Stimulated activated CD8-positive, alpha-beta memory T cell treated with anti-CD3 and anti-CD28 coated beads, Interleukin-15, amount 100 ng/mL, for 4 hours (primary cell): ENCODE measurements around the gene MPO.

Experiments used
- DNase-seq, 2 donors: peaks; one replicate each; pipeline ENCODE4 v3.0.0-alpha.2; 2020; ENCODE audit warnings: low read depth in 2 of 2

Gene MPO

DNA sequence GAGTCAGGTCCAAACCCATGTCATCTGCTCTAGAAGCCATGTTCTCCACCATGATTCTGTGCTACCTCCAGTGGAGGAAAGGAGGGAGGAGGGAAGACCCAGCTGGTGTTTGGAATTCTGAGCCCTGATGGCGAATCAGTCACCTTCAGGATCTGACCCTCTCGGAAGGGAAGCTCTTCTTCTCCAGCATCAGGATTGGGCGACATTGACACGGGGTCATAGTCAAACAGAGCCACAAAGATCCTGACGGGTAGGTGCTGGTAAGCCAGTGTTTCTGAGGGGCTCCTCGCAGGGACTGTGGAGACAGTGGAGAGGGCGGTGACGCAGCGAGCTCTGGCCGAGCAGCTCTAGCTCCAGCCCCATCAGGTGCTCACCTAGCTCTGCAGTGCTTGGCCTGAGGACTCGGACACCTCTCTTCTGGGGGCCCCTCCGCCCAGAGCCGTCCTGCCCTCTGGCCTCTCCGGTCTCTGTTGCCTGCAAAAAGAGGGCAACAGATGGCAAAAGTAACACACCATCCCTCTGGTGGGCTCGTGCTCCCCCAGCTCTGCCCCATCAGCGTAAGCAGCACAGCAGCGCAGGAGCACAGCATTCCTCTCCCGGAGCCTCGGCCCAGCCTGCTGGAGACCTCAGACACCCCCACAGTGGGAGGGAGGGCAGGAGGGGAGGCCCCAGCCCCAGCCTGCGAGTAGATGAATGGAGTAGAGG, 26.9 kb upstream of the MPO start:
- DNase-seq: no peak

DNA sequence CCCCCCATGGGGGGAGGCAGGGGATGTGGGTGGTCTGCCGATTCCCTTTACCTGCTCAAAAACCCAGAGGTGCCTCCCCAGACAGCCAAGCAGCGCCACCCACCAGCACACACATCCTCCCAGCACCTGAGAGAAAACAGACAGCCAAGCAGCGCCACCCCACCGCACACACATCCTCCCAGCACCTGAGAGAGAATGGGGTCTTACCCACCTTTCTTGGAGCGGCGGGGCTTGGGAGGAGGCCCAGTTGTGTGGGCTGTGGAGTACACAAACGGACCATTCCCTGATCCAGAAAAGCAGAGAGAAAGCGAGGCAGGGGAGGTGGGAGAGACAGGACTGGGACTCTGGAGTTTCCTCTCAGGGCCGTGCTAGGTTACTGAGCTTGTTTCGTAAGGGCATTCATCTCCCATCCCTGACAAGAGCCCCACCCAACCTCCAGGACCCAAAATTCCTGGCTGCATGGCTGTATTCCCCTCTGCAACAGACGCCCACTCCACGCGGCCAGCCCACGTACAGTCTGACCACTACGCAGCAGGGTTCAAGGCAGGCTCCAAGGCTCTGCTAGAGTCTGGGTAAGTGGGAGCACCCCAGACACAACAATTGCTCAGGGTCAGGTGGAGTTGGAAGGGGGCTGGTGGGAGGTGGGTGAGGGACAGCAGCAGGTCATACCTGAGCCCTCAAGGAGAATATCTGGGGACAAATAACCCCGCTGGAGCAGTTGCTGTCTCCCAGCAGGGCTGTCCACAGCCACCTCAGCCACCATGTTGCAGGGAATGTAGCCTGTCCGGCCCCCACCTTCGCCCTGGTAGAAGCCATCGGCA, 25.6 kb upstream of the MPO start:
- DNase-seq: no peak

DNA sequence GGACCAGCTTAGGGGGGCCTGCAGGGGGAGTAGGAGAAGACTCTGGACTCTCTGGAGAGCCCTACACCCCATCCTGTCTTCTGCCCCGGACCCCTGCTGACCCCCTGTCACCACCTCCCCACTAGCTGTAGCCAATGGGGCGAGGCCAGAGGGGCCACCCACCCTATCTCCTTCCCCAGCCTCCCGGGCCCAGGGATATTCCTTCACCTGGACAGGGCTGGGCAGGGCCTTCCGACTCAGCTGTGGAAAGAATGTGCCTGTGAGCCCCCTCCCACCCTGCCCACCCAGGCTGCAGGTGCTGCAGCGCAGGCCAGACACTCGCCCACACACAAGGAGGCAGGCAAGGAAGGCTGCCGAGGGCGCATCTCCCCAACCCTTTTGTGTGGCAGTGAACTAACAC, 24.9 kb upstream of the MPO start:
- DNase-seq: no peak

DNA sequence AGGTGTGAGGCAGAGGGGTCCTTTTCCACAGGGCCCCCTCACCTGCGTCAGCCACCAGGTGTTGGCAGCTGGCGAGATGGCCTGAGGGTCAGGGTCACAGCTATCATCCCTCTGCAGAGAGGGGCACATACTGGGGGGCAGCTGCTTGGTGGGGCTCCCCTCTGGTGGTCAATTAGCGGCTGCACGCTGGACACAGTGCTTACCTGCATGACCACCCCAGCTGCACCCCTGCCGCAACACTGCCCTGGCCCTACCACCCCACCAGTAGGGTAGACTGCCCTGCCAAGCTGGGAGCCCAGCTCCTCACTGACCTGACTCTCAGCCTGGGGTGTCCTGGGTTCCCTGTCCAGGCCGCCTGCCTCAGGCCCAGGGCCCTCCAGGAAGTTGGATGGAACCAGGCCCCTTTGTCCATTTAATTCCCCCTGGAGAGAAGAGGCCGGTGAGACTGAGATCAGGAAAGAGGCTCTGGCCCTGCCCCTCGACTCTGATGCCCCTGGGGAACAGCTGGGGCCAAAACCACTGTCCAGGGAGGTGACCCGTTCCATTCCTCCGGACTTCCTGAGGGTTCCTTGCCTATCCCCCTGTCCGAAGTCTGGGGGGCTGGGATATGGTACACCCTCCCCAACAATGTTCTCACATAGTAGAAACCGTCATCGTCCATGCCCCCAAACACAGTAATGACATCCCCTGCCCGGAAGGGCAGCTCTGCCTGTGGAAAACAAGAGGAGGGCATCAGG, 24.2 kb upstream of the MPO start:
- DNase-seq: no peak

DNA sequence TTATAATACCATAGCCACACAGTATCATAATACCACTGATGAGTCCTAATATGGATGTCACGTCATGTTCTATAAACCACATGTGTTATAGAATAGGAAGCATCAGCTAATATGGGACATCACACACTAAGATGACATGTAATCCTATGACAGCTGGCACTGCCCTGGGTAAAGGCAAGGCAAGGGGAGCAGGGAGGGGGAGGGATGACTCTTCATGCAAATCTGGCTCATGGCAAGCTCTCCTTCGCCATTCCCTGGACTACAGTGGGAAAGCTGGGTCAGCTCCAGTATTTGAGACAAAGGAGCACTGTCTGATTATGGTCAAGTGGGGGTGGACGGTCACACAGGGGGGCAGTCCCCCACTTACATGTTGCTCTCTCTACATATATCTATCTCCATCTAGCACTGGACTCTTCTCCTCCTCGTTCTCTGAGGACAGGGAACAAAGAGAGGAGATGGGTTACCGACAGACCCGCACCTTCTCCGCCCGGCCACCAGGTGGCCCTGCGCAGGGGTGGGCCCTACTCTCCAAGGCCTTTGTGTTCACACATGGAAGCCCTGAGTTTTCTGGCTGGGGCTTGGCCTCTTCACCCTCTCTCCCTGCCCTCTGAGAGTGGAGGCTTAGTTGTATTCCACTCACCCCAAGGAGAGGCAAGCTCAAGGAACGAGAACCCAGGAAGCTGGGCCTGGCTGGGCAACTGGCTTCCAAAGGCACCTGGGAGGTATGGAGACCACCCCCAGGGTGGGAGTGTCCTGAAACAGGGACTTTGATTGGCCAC, 23.4 kb upstream of the MPO start:
- no peak for DNase-seq

DNA sequence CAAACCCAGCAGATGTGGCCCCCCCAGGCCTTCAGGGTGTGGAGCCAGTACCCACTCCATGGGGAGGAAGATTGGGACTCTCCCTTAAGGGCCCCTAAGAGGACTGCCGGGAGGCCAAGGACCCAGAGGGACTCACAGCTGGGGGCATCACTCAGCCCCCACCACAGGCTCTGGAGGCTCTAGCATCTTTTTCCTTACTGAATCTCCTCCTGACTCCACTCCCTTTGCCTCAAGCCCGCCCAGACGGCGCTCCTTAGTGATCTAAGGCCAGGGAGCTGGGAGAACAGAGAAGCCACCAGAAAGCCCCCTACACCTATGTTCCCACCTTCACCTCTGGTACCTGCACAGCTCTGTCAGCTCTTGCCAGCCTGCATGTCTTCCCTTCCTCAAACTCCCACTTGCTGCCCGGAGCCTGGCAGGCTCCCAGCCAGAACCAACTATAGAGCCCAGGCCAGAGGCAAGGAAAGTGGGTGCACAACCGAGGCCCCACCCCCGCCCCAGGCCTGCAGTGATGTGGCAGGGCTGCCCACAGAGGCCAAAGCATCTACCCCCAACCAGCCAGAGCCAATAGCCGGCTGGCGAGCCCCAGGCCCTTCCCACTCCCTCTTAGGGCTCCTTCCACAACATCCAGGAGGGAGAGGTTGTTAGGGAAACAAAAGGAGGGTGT, 22.3 kb upstream of the MPO start:
- no peak for DNase-seq

DNA sequence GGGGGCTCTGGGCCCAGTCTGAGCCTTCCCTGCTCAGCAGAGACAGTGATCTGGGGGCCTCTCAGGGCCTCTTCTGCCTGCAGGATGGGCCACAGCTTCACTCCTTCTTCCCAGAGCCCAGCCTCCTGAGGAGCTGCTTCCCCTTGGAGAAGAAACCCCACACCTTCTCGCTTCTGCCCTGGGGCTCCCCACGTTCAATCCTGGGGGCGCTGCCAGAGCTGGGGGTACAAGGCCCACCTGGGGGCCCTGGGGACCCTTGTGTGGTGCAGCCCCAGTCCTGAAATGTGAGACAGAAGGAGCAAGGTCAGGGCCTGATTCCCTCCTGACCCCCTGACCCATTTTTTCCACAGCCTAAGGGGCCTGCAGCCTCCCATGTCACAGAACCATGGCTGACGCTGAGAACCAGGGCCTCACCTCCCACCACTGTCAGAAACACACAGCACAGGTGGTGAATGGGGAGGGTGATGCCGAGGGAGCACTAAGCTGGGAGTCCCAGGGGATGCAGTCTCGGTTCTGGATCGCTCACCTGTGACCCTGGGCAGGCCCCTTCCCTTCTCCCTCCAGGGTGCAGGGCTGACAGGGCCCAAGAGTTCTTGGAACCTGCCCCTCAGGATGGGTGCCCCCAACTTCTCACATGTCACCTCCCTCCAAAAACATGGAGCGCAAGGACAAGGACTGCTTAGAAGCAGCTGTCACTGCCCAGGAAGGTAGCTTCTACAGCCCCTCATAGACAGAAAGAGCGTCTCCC, 21.6 kb upstream of the MPO start:
- DNase-seq: no peak

DNA sequence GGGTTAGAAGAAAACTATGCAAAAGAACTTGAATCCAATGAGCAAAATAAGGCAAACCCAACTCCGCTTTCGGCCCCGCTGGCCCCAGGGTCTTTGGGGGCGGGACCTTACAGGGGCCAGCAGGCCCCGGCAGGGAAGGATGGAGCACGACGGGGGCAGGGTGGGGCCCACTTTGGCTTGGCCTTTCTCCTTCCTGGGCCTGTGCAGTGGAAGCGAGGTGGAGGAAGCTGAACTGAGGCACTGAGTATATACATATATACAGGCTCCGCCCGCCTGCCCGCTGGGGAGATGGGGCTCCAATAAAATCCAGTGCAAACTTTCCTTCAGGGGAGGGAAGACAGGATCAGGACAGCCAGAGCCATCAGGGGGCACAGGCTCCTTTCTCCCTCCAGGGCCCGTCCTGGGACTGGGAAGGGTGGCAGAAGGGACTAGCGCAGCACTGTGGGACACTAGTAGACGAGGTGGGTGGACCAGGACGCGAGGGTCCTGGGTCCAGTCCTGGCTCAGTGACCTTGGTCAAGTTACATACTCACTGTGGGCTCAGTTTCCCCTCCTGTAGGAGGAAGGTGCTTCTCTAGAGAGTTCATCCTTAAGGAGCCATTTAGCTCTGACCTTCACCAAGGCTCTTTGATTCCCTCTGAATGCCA, 20.9 kb upstream of the MPO start:
- no peak for DNase-seq

DNA sequence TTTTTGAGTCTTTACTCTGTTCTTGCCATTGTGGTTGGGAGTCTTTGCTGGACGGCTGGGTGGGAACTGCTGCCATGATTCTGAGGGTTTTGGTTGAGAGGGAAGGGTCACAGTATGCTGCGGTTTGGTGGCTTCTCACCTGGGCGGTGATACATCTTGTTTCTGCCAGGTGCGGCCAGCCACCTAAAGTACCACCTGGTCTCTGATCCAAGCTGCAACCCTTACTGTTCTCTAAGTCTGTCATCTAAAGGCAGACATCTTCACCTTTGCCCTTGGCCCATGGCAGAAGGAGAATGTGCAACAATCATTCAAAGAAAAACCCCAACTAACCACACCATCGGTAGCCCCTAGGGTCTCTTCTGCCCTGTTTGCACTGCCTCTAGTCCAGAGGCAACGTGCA, 19.6 kb upstream of the MPO start:
- no peak for DNase-seq

DNA sequence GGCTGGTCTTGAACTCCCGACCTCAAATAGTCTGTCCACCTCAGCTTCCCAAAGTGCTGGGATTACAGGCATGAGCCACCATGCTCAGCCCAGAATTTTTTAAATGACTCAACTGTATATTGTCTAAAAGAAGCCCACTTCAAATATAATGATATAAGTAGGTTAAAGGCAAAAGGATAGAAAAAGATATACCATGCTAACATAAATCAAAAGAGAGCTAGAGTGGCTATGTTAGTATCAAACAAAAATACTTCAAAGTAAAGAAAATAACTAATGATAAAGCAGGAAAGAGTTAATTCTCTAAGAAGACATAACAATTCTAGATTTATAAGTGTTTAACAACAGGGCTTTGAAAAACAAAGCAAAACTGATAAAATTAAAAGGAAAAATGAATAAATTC, 13.3 kb upstream of the MPO start:
- no peak for DNase-seq

DNA sequence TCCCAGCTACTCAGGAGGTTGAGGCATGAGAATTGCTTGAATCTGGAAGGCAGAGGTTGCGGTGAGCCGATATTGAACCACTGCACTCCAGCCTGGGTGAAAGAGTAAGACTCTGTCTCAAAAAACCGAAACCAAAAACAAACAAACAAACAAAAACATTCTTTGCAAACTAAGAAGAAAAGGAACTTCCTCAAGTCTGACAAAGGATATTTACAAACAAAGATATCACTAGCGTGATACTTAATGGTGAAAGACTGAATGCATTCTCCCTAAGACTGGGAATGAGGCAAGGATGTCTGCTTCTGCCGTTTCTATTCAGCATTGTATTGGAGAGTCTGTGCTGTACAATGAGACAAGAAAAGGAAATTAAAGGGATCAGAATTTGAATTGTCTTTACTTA, 10.5 kb upstream of the MPO start:
- no peak for DNase-seq

DNA sequence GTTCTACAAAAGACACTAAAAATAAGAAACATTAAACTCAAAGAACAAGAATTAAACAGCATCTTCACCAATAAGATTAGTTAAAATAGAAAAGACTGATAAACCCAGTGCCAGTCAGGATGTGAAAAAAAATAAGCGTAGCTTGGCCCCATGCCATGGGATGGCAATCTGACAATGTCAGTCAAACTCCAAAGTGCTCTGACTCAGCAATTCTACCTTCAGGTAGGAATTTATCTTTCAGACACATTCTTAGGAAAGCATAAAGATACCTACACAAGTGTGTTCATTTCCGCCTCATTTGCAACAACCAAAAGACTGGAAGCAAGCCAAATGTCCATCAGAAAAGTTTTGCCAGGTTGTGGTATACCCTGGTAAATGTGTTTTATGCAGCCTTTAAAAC, 9.1 kb upstream of the MPO start:
- DNase-seq: no peak

DNA sequence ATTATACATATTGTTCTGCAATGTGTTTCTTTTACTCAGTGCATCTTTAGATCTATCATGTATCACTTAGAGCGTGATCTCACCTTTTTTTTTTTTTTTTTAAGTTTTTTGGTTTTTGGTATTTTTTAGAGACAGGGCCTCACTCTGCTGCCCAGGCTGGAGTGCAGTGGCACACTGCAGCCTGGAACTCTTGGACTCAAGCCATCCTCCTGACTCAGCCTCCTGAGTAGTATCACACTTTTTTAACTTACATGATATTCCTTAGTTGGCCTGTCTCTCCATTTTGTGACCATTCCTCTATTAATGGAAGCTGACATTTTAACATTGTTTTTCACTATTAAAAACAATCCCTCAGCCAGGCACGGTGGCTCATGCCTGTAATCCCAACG, 4.7 kb upstream of the MPO start:
- DNase-seq: no peak

DNA sequence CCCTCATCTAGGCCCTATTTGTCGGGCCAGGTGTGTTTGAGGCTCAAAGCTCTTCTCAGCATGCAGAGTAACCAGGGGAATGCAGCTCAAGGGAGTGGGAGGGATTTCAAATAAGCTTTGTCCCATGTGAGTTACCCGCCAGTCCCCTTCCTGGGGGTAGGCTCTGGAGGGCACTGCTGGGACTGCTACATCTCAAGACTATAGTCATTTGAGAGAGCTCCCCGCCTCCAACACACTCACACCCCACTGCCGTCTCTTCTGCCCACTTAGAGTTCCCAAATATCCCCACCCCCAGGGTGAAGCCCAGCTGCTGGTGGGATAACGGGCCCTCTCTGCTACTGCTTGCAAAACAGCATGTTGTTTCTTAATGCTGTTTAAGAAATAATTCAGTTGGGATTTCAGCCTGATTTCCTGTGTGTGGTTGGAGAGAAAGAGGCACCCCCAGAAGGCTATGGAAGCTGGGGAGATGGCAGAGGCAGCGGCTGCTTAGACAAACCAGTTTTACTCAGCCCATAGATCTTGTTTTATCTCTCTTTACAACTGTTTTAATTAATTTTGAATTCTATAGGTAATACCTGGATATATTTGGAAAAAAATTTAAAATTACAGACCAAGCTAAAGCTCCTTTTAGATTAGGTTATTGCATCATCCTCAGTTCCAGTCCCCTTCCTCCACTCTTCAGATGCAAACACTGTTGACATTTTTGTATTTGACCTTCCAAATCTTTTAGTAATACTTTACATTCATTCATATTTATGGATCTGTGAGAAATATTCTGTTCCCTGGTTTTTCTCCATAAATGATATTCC, 4.1 kb upstream of the MPO start:
- no peak for DNase-seq

DNA sequence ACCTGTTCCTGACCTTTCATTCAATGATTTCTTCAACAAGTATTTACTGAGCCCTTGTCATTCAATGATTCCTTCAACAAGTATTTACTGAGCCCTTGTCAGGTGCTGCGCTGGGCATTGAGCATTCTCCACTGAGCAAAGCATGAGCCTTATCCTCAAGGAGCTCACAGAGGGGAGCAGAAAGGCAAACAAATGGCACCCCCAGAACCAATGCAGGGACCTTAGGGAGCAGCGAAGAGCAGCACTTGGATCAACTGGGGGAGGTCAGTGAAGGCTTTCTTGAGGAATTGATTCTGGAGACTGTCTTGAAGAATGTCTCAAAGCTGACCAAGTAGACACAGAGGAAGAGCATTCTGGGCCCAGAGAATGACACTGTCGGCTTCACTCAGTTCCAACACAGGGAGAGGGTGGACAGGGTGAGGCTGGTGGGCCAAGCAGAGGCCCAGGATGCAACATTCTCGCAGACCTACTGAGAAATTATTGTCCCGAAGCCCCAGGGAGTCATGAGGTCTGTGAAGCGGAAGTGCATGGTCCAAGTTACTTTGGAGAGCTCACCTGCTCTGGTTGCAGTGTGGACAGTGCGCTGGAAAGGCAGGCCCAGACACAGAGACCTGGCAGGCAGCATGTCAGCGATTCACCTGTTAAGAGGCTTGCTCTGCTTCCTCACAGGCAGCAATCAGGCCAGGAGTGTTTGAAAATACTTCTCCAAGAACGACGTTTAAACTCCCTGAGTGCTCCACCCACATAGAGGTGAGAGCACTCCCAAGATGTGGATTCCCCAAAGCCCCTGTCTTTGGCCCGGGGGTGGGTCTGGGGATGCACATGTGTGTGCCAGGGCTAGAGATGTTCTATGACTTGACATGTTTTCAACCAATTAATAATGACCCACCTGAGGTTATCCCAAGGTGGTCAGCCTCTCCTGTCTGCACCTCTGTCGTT, 3.2 kb upstream of the MPO start:
- no peak for DNase-seq

DNA sequence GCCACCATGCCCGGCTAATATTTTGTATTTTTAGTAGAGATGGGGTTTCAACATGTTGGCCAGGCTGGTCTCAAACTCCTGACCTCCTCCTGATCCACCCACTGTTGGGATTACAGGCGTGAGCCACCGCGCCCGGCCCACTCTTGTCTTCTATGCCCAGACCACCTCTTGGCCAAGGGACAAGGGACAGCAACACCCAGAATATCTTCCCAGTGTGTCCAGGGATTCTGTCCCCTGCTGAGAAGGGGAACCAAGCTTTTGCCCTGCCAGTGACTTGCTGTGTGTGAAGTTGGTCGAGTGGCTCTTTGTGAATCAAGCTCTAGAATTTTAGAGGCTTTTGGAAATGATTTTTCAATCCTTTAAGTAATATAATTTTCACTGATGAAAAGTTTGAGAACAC, 1.7 kb upstream of the MPO start:
- no peak for DNase-seq

DNA sequence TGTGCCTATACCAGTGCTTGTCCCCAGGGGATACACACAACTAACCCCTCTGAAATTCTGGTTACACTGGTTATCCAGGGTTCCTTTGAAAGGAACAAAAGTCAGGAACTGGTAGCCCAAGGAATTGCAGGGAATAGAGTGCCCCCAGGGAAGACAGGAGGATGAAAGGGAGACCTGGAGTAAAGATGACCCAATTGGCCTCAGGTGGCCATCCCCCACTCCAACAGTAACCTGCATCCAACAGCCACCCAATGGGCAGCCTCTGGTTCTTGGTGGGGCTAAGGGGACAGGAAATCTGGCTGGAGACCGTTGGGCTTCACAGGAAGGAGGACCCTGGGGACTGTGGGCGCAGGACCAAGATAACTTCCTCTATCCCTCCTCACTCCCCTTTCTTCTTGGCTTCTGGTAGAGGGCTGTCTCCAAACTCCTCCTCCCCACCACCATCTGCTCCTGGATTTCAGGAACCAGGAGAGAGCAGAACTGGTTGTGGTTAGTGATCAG, 826 bp upstream of the MPO start:
- DNase-seq: no peak
